ENCODE measurements around the gene MLN. TPM values are rescaled to one million over a fixed set of nuclear protein-coding genes. Genes with fewer than 3 reads are reported as not detected.

MLN gene
- total RNA-seq, 1 donor from 2014 or later = not detected

GRCh38 chr6:33779290-33779689 lies 24.5 kb downstream of the MLN start:
- DNase-seq (ENCODE audit: low spot score) = no peak
- intact Hi-C loops (cut with DNase I) = loop anchor here (10.0 kb wide), 1 partner anchor 276 kb away; no protein-coding TSS in a partner anchor

- DNase-seq (ENCODE audit: low spot score) = no peak
- intact Hi-C loops (cut with DNase I) = loop anchor here (10.0 kb wide), 1 partner anchor 276 kb away; no protein-coding TSS in a partner anchor
Measured at GRCh38 chr6:33778444-33779121, 25.2 kb downstream of the MLN start.

- no peak for DNase-seq (ENCODE audit: low spot score)
- intact Hi-C loops (cut with DNase I) = loop anchor here (10.0 kb wide), 1 partner anchor 277 kb away; no protein-coding TSS in a partner anchor
Measured at GRCh38 chr6:33777398-33778388, 26.1 kb downstream of the MLN start.

- intact Hi-C loops (cut with DNase I) = loop anchor here (10.0 kb wide), 1 partner anchor 278 kb away; no protein-coding TSS in a partner anchor
- no peak for DNase-seq (ENCODE audit: low spot score)
Measured at GRCh38 chr6:33776764-33777163, 27.0 kb downstream of the MLN start.

GRCh38 chr6:33776186-33776585 lies 27.6 kb downstream of the MLN start:
- intact Hi-C loops (cut with DNase I) = loop anchor here (10.0 kb wide), 1 partner anchor 279 kb away; no protein-coding TSS in a partner anchor
- DNase-seq (ENCODE audit: low spot score) = no peak

GRCh38 chr6:33774774-33775173 lies 29.0 kb downstream of the MLN start:
- intact Hi-C loops (cut with DNase I) = loop anchor here (10.0 kb wide), 1 partner anchor 280 kb away; no protein-coding TSS in a partner anchor
- no peak for DNase-seq (ENCODE audit: low spot score)

GRCh38 chr6:33772902-33773472 lies 30.8 kb downstream of the MLN start:
- intact Hi-C loops (cut with DNase I) = loop anchor here (2.0 to 10.0 kb wide), 2 partner anchors 282 to 382 kb away; no protein-coding TSS in a partner anchor
- no peak for DNase-seq (ENCODE audit: low spot score)

GRCh38 chr6:33772082-33772830 lies 31.5 kb downstream of the MLN start:
- DNase-seq (ENCODE audit: low spot score) = no peak
- intact Hi-C loops (cut with DNase I) = loop anchor here (2.0 to 10.0 kb wide), 2 partner anchors 283 to 383 kb away; no protein-coding TSS in a partner anchor

- intact Hi-C loops (cut with DNase I) = loop anchor here (2.0 to 10.0 kb wide), 3 partner anchors 257 to 383 kb away; no protein-coding TSS in a partner anchor
- DNase-seq (ENCODE audit: low spot score) = peak; percentile 82
Measured at GRCh38 chr6:33771146-33772081, 32.4 kb downstream of the MLN start.

GRCh38 chr6:33770833-33771145 lies 33.0 kb downstream of the MLN start:
- intact Hi-C loops (cut with DNase I) = loop anchor here (2.0 to 10.0 kb wide), 2 partner anchors 258 to 284 kb away; no protein-coding TSS in a partner anchor
- DNase-seq (ENCODE audit: low spot score) = no peak

GRCh38 chr6:33770124-33770832 lies 33.5 kb downstream of the MLN start:
- DNase-seq (ENCODE audit: low spot score) = no peak
- intact Hi-C loops (cut with DNase I) = loop anchor here (2.0 to 10.0 kb wide), 2 partner anchors 259 to 285 kb away; no protein-coding TSS in a partner anchor

GRCh38 chr6:33769248-33769821 lies 34.5 kb downstream of the MLN start:
- intact Hi-C loops (cut with DNase I) = no loop called here
- DNase-seq (ENCODE audit: low spot score) = no peak

GRCh38 chr6:33768644-33769120 lies 35.1 kb downstream of the MLN start:
- intact Hi-C loops (cut with DNase I) = no loop called here
- peak; percentile 90 for DNase-seq (ENCODE audit: low spot score)

- DNase-seq (ENCODE audit: low spot score) = no peak
- intact Hi-C loops (cut with DNase I) = no loop called here
Measured at GRCh38 chr6:33766921-33767907, 36.6 kb downstream of the MLN start.

- intact Hi-C loops (cut with DNase I) = no loop called here
- DNase-seq (ENCODE audit: low spot score) = no peak
Measured at GRCh38 chr6:33765368-33765767, 38.4 kb downstream of the MLN start.

GRCh38 chr6:33764036-33764435 lies 39.8 kb downstream of the MLN start:
- DNase-seq (ENCODE audit: low spot score) = no peak
- intact Hi-C loops (cut with DNase I) = no loop called here

All from cardiac septum (tissue), 1 donor.